Transverse colon (tissue), 4 donors: ENCODE results near the gene ALPK1.

Experiments
- CTCF ChIP-seq, 5 experiments: fragments of 200-600 bp in 3 of 5; fragments of 450-650 bp in 2 of 5; sonication (generic) in 3 of 5; IDR thresholded peaks; 1 replicate in 2 of 5; 2 replicates in 3 of 5; pipeline ENCODE4 v1.5.1; 2016 to 2017; ENCODE audit warnings: antibody characterized with exemption in 5 of 5, inconsistent platforms in 3 of 5, mild to moderate bottlenecking in 2 of 5, moderate library complexity in 1 of 5
- POLR2A ChIP-seq: fragments of 450-650 bp; IDR thresholded peaks from one replicate; pipeline ENCODE4 v1.6.1; 2016; ENCODE audit warnings: antibody characterized with exemption, mild to moderate bottlenecking, moderate library complexity
- POLR2AphosphoS5 ChIP-seq, 3 donors: sonication (generic); formaldehyde crosslinking; IDR thresholded peaks; one replicate each; pipeline ENCODE4 v1.6.1; 2016; ENCODE audit warnings: antibody characterized with exemption in 3 of 3

DNA sequence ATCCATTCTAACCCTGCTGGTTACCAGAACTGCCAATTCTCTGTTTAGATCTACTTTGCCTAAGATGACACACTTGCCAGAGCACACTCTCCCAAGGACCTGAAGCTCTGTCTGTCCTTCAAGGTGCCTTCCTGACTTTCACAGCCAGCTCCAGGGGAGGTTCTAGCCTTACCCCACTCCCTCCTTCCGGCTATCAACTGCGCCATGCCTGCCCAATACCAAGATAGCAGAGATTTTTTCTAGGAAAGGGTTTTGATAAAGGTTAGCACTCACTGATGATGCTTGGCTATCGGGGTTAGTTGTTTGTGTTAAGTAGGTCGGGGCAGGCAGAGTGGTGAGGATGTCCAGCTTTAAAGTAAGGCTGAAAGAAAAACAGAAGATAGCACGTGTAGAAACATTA is 14.3 kb downstream of the ALPK1 start:
- no peak for TF ChIP-seq CTCF (IDR thresholded peaks at IDR 0.05)
- TF ChIP-seq POLR2A: no peak
- TF ChIP-seq POLR2AphosphoS5 (IDR thresholded peaks at IDR 0.05): no peak
